GM12865 (cell line): ENCODE measurements around the gene NFIA.
A peak's percentile ranks its signal among the peaks of the same experiment; 100 is the strongest.

ENCODE experiments used
- DNase-seq: peaks from one replicate; pipeline ENCODE4 v3.0.0; 2010; ENCODE audit warnings: low read depth
- H3K4me3 ChIP-seq: 2 replicates; pipeline ENCODE4 v1.5.1; 2011; ENCODE audit warnings: mild to moderate bottlenecking, low read depth, low read length, control low read depth
- TF ChIP-seq, protein P1 (sequence below): IDR thresholded peaks from 2 replicates; pipeline ENCODE4 v1.5.1; 2011; ENCODE audit warnings: low read length, control low read depth, low read depth, inconsistent platforms; ENCODE audit not compliant: insufficient read depth; ENCODE audit errors: missing control alignments

NFIA gene

DNA sequence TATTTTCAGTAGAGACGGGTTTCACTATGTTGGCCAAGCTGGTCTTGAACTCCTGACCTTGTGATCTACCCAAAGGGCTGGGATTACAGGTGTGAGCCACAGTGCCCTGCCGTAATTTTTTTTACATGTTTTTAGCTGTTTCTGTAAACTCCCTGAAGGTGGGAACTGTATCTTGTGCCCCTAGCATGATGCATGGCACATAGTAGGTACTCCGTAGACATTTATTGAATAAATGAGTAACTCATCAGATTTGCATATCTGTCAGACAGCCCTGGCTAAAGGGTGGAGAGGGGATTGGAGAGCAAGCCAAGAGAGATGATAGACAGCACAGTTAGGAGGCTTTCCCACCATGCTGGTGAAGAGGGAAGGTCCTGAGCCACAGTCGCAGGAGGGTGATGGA is 247.2 kb downstream of the NFIA start:
- H3K4me3 ChIP-seq, result no peak overlapping the region
- DNase-seq, result no peak
- TF ChIP-seq, protein P1, sequence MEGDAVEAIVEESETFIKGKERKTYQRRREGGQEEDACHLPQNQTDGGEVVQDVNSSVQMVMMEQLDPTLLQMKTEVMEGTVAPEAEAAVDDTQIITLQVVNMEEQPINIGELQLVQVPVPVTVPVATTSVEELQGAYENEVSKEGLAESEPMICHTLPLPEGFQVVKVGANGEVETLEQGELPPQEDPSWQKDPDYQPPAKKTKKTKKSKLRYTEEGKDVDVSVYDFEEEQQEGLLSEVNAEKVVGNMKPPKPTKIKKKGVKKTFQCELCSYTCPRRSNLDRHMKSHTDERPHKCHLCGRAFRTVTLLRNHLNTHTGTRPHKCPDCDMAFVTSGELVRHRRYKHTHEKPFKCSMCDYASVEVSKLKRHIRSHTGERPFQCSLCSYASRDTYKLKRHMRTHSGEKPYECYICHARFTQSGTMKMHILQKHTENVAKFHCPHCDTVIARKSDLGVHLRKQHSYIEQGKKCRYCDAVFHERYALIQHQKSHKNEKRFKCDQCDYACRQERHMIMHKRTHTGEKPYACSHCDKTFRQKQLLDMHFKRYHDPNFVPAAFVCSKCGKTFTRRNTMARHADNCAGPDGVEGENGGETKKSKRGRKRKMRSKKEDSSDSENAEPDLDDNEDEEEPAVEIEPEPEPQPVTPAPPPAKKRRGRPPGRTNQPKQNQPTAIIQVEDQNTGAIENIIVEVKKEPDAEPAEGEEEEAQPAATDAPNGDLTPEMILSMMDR, result no peak

DNA sequence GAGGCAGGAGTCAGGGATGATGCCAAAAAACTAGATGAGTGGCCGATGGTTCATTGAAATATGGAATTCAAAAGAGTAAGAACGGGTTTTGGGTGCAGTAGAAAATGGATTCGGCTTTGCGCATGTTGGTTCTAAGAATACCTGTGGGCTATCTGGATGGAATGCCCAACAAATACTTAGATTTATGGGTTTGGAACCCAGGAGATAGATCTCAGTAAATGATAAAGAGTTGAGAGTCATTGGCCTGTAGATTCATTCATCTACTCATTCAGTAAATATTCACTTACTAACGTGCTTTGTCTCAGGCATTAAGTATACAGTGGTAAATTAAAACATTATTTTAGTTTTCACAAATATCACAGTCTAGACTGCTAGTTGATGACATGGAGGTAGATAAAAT is 247.7 kb downstream of the NFIA start:
- no peak overlapping the region for H3K4me3 ChIP-seq
- DNase-seq, result no peak
- TF ChIP-seq, protein P1, result no peak

DNA sequence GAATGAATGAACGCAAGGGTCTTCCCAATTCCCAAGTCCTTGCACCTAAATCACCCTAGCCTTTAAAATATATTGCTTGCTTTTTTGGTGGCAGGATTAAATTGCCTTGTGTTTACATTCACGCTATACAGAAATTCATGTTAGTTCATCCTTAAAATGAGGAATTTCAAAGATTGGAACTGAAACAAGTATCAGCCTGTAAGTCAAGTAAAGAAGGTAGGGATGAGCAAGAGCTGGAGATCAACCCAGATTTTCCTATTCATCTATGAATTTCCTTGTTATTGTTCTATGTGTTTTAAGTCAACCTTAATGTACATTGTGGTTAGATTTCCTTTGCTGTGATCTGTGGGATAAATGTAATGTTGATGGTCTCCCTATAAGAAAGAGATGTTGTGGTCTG is 248.2 kb downstream of the NFIA start:
- TF ChIP-seq, protein P1, result no peak
- no peak for DNase-seq
- H3K4me3 ChIP-seq, result no peak overlapping the region

DNA sequence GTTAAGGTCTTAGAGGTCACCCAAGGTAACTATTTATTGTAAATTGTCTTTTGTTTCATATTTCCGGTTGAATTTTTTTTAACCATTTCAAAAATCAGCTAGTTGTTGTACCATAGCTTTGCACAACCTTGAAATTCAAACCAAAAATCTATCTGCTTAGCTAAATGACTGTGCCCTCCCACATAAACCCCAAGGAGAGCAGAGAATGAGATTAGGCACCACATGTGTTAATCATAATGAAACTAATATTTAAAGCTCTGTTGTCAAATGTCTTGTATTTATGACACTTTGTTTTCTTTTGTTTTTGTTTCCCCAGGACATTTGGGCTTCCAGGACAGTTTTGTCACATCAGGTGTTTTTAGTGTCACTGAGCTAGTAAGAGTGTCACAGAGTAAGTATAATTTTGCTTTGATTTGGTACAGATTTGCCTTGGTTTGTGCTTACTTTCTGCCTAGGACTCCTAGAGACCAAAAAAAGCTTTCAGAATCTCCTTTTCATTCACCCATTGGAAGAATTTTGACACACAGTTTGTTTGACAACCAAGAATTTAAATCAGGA is 249.9 kb downstream of the NFIA start:
- DNase-seq, result peak; percentile 88
- TF ChIP-seq, protein P1, result no peak
- no peak overlapping the region for H3K4me3 ChIP-seq

DNA sequence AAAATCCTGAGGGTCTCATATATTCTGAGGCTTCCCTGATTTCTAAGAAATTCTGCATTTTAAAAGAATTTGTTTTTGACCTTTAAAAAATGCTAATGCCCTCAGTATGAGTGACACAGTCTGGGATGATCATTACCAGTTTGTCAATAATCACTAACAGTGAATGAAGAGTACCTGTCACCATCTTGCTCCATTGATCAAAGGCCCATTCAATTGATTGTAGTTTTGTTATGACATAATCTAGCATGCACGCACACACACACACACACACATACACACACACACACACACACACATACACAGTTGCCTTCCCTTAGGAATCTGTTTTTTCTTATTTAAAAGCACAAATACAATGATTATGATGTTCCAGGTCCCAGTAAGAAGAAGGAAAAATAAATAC is 250.4 kb downstream of the NFIA start:
- TF ChIP-seq, protein P1, result no peak
- H3K4me3 ChIP-seq, result no peak overlapping the region
- DNase-seq, result peak; percentile 28

DNA sequence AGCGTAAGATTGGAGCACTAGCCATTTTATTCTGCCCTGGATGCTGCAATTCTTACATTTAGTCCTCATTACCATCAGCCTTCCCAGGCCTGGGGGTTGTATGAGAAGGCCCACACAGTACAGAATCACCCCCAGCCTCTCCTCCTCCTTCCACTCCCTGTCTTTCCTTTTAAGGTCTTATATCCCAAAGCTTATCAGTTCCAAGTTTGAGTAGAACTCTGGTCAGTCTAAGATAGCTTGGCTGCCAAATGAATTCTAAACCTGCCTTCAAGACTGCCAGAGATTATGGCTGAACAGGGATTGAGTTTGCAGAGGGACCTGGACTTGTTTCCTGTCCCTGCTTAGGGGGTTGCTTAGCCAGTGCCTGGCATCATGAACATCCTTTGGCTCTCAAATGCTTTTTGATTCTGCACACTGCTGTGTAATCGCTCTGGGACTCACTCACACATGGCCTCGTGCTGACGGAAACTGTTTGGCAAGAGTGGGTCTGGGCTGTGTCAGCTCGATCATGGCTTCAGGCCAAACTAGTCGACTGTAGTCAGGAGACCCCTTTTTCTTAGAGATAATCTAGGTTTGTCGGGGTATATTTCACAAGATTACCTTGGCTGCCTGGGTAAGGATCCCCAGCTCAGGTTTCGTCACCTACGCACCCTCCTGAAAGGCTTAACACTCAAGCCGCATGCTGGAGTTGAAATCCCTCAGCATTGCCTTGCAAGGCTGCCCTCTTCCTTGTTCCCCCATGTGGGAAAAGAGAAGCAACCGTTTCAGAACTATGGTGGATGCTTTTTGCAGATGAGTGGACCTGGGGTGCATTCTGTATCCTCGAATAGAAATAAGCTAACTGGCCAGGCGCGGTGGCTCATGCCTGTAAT is 252.6 kb downstream of the NFIA start:
- H3K4me3 ChIP-seq, result no peak overlapping the region
- TF ChIP-seq, protein P1, result no peak
- DNase-seq, result no peak

DNA sequence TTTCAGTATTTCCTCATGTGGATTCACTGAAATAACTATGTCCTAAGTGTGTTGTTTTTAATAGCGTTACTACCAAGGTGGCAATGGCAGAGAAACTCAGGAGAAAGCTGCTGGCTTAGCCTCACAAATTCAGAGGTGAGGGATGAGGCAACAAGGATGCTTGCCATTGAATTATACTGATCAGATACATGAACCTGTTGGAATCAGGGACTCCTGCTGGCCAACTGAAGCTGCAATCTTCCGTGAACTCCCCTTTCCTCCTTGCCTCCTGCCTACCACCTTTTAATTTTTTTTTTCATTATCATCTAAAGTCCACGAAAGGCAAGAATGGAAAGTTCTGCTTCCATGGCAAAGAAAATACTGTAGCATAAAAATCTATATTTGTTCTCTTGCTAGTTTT is 254.7 kb downstream of the NFIA start:
- H3K4me3 ChIP-seq, result no peak overlapping the region
- no peak for DNase-seq
- TF ChIP-seq, protein P1, result no peak
